ENCODE data around the gene PPIP5K1. TPM values are rescaled to one million over a fixed set of nuclear protein-coding genes. Genes with fewer than 3 reads are reported as not detected.

PPIP5K1 gene
- polyA plus RNA-seq, 1 donor (not counting 4 experiments of a cell fraction or from before 2014, with no cell fraction given) = 52.9 TPM

GRCh38 chr15:43499635-43500034 is 90.4 kb downstream of the PPIP5K1 start:
- H3K9me3 ChIP-seq (ENCODE audit: control insufficient read depth, low read depth, low read length) = no peaks in the 10 kb centered on the region
- H3K27me3 ChIP-seq (ENCODE audit: control insufficient read depth, extremely low read depth, insufficient read depth, low read length) = no peaks in the 10 kb centered on the region
- dilution Hi-C loops (cut with MboI; ENCODE audit: extremely low pct_ligation_motif_present, low sequenced_read_pairs) = no loop called here
- DNase-seq (ENCODE audit: low read depth, low spot score) (no peak), FAIRE-seq (no peak)
- no peaks in the 10 kb centered on the region for H3K79me2 ChIP-seq (ENCODE audit: control insufficient read depth, insufficient read depth, low read length)
- no peak overlapping the region for H3K4me2 ChIP-seq (ENCODE audit: control insufficient read depth, extremely low read depth, insufficient read depth, low read depth, low read length)
- H3K4me3 ChIP-seq (ENCODE audit: control insufficient read depth in 2 of 3, extremely low read depth in 1 of 3, insufficient read depth in 2 of 3, low read depth in 1 of 3, low read length in 3 of 3) = no peak overlapping the region
- H3K36me3 ChIP-seq (ENCODE audit: control insufficient read depth in 2 of 2, extremely low read depth in 1 of 2, insufficient read depth in 2 of 2, low read length in 2 of 2) = no peaks in the 10 kb centered on the region
- H4K20me1 ChIP-seq (ENCODE audit: control insufficient read depth, extremely low read depth, insufficient read depth, low read length) = no peaks in the 10 kb centered on the region
- TF ChIP-seq CTCF (optimal IDR thresholded peaks at IDR 0.05 in 1 of 3, IDR thresholded peaks at IDR 0.05 in 1 of 3, conservative IDR thresholded peaks at IDR 0.05 in 1 of 3; ENCODE audit: extremely low read depth in 1 of 3, insufficient read depth in 2 of 3, low read length in 3 of 3) (no peak), EZH2 (IDR thresholded peaks at IDR 0.05; ENCODE audit: low read length) (no peak)
- H3K4me1 ChIP-seq (ENCODE audit: control insufficient read depth, extremely low read depth, insufficient read depth, low read length) = no peaks in the 10 kb centered on the region
- H2AFZ ChIP-seq (ENCODE audit: control insufficient read depth, low read length) = no peak overlapping the region
- no peaks in the 10 kb centered on the region for H3K9me1 ChIP-seq (ENCODE audit: control insufficient read depth, extremely low read depth, insufficient read depth, low read length)
- no peak overlapping the region for H3K9ac ChIP-seq (ENCODE audit: control insufficient read depth, extremely low read depth, insufficient read depth, low read length)
- no peak overlapping the region for H3K27ac ChIP-seq (ENCODE audit: control insufficient read depth, insufficient read depth, low read length)

DNA sequence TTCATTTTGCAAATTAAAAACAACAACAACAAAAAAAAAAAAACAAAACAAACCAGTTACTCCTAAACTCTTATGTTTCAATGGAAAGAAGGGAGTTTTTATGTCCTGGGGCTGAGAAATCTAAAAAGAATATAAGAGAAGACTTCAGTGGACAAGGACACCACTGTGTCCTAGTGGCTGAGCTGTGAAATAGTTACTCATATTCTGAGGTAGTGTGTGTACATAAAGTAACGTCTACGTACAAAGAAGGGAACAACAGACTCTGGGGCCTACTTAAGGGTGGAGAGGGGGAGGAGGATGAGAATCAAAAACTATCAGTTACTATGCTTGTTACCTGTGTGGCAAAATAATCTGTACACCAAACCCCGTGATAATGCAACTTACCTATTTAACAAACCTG is 91.0 kb downstream of the PPIP5K1 start:
- Histone ChIP-seq H3K9me1 (ENCODE audit: control insufficient read depth, extremely low read depth, insufficient read depth, low read length) (no peaks in the 10 kb centered on the region), H4K20me1 (ENCODE audit: control insufficient read depth, extremely low read depth, insufficient read depth, low read length) (no peaks in the 10 kb centered on the region), H3K4me1 (ENCODE audit: control insufficient read depth, extremely low read depth, insufficient read depth, low read length) (no peaks in the 10 kb centered on the region), H3K36me3 (ENCODE audit: control insufficient read depth in 2 of 2, extremely low read depth in 1 of 2, insufficient read depth in 2 of 2, low read length in 2 of 2) (no peaks in the 10 kb centered on the region), H3K27me3 (ENCODE audit: control insufficient read depth, extremely low read depth, insufficient read depth, low read length) (no peaks in the 10 kb centered on the region), H3K79me2 (ENCODE audit: control insufficient read depth, insufficient read depth, low read length) (no peaks in the 10 kb centered on the region), H3K4me3 (ENCODE audit: control insufficient read depth in 2 of 3, extremely low read depth in 1 of 3, insufficient read depth in 2 of 3, low read depth in 1 of 3, low read length in 3 of 3) (no peak overlapping the region), H3K27ac (ENCODE audit: control insufficient read depth, insufficient read depth, low read length) (no peak overlapping the region), H2AFZ (ENCODE audit: control insufficient read depth, low read length) (no peak overlapping the region), H3K9me3 (ENCODE audit: control insufficient read depth, low read depth, low read length) (no peaks in the 10 kb centered on the region), H3K9ac (ENCODE audit: control insufficient read depth, extremely low read depth, insufficient read depth, low read length) (no peak overlapping the region), H3K4me2 (ENCODE audit: control insufficient read depth, extremely low read depth, insufficient read depth, low read depth, low read length) (no peak overlapping the region)
- dilution Hi-C loops (cut with MboI; ENCODE audit: extremely low pct_ligation_motif_present, low sequenced_read_pairs) = no loop called here
- no peak for TF ChIP-seq CTCF (optimal IDR thresholded peaks at IDR 0.05 in 1 of 3, IDR thresholded peaks at IDR 0.05 in 1 of 3, conservative IDR thresholded peaks at IDR 0.05 in 1 of 3; ENCODE audit: extremely low read depth in 1 of 3, insufficient read depth in 2 of 3, low read length in 3 of 3)
- TF ChIP-seq EZH2 (IDR thresholded peaks at IDR 0.05; ENCODE audit: low read length) = no peak
- DNase-seq (ENCODE audit: low read depth, low spot score) = no peak
- no peak for FAIRE-seq
